ENCODE results near the gene SLC13A3.

Gene SLC13A3

GRCh38 chr20:46634528-46634927 lies 16.7 kb downstream of the SLC13A3 start:
- no peak for DNase-seq

- no peak for DNase-seq
Observed at GRCh38 chr20:46631874-46632446, 19.3 kb downstream of the SLC13A3 start.

GRCh38 chr20:46631212-46631869 lies 19.9 kb downstream of the SLC13A3 start:
- no peak for DNase-seq

GRCh38 chr20:46630306-46630705 lies 21.0 kb downstream of the SLC13A3 start:
- DNase-seq, result no peak

GRCh38 chr20:46629341-46629740 lies 21.9 kb downstream of the SLC13A3 start:
- no peak for DNase-seq

GRCh38 chr20:46627234-46627633 lies 24.0 kb downstream of the SLC13A3 start:
- no peak for DNase-seq

- peak in 1 of 3 experiments; percentile 15 for DNase-seq
Observed at GRCh38 chr20:46626758-46627157, 24.5 kb downstream of the SLC13A3 start.

GRCh38 chr20:46625875-46626373 lies 25.3 kb downstream of the SLC13A3 start:
- DNase-seq, result no peak

- DNase-seq, result no peak
Observed at GRCh38 chr20:46624946-46625345, 26.3 kb downstream of the SLC13A3 start.

GRCh38 chr20:46622165-46622564 lies 29.1 kb downstream of the SLC13A3 start:
- DNase-seq, result peak in 1 of 3 experiments; percentile 22

GRCh38 chr20:46621492-46621891 lies 29.8 kb downstream of the SLC13A3 start:
- no peak for DNase-seq

- DNase-seq, result no peak
Observed at GRCh38 chr20:46619445-46619844, 31.8 kb downstream of the SLC13A3 start.

GRCh38 chr20:46618316-46619100 lies 32.8 kb downstream of the SLC13A3 start:
- no peak for DNase-seq

GRCh38 chr20:46614503-46614902 lies 36.8 kb downstream of the SLC13A3 start:
- peak in 1 of 3 experiments; percentile 35 for DNase-seq

GRCh38 chr20:46610145-46610544 lies 41.1 kb downstream of the SLC13A3 start:
- no peak for DNase-seq

GRCh38 chr20:46609043-46609442 lies 42.2 kb downstream of the SLC13A3 start:
- DNase-seq, result no peak

- no peak for DNase-seq
Observed at GRCh38 chr20:46607849-46608497, 43.3 kb downstream of the SLC13A3 start.

GRCh38 chr20:46607191-46607848 lies 43.9 kb downstream of the SLC13A3 start:
- DNase-seq, result no peak

- DNase-seq, result no peak
Observed at GRCh38 chr20:46606817-46607190, 44.5 kb downstream of the SLC13A3 start.

- DNase-seq, result no peak
Observed at GRCh38 chr20:46605978-46606816, 45.1 kb downstream of the SLC13A3 start.

GRCh38 chr20:46605181-46605580 lies 46.1 kb downstream of the SLC13A3 start:
- DNase-seq, result no peak
